K562 (cell line): ENCODE data around the gene LGI4. TPM values are rescaled to one million over a fixed set of nuclear protein-coding genes. Genes with fewer than 3 reads are reported as not detected.

Experiments used
- BCL6 ChIP-seq: fragments of 250-450 bp; sonication (Bioruptor Pico); IDR thresholded peaks from 2 replicates; pipeline ENCODE4 v1.4.0; 2020
- BDP1 ChIP-seq: IDR thresholded peaks from 3 replicates; pipeline ENCODE4 v1.6.1; 2011; ENCODE audit not compliant: insufficient read length, insufficient read depth
- BHLHE40 ChIP-seq: IDR thresholded peaks from 2 replicates; pipeline ENCODE4 v1.6.1; 2011; ENCODE audit warnings: low read length, improper control_type of control experiment
- BMI1 ChIP-seq: fragments of 150-350 bp; IDR thresholded peaks from 2 replicates; pipeline ENCODE4 v1.6.1; 2014; ENCODE audit warnings: low read length
- CBFA2T3 ChIP-seq: fragments of 450-650 bp; IDR thresholded peaks from 2 replicates; pipeline ENCODE4 v1.6.1; 2017
- CHAMP1 ChIP-seq: fragments of 450-650 bp; IDR thresholded peaks from 2 replicates; pipeline ENCODE4 v1.6.1; 2016; ENCODE audit warnings: mild to moderate bottlenecking
- HNRNPK ChIP-seq: fragments of 200-400 bp; formaldehyde crosslinking; IDR thresholded peaks from one replicate; pipeline ENCODE4 v1.6.1; 2018; ENCODE audit warnings: mild to moderate bottlenecking, low read depth, low read length; ENCODE audit not compliant: poor library complexity, severe bottlenecking
- ILK ChIP-seq: fragments of 450-650 bp; IDR thresholded peaks from 2 replicates; pipeline ENCODE4 v1.6.1; 2016; ENCODE audit warnings: missing genetic modification characterization, low read depth, mild to moderate bottlenecking, missing compliant biosample characterization, moderate library complexity, borderline replicate concordance
- KDM5B ChIP-seq: fragments of 200-600 bp; sonication (generic); IDR thresholded peaks from 2 replicates; pipeline ENCODE4 v1.6.1; 2012; ENCODE audit warnings: low read depth, mild to moderate bottlenecking, moderate library complexity, low read length, control low read depth, inconsistent platforms; ENCODE audit not compliant: insufficient replicate concordance
- KLF10 ChIP-seq: fragments of 250-450 bp; sonication (Bioruptor Pico); IDR thresholded peaks from 2 replicates; pipeline ENCODE4 v1.6.1; 2021; ENCODE audit warnings: matching md5 sums
- MCM7 ChIP-seq, 2 experiments: fragments of 450-650 bp; IDR thresholded peaks; 2 replicates each; pipeline ENCODE4 v1.6.1; 2016 to 2018
- NRF1 ChIP-seq, 2 experiments: fragments of 450-650 bp; IDR thresholded peaks in 1 of 2; conservative IDR thresholded peaks in 1 of 2; 2 replicates each; pipeline ENCODE4 v1.6.1; 2014; ENCODE audit warnings: mild to moderate bottlenecking in 2 of 2
- PURB ChIP-seq: sonication (generic); formaldehyde crosslinking; IDR thresholded peaks from 2 replicates; pipeline ENCODE4 v1.9.0; 2021; ENCODE audit warnings: low read depth, mild to moderate bottlenecking, missing genetic modification reagents
- SMC3 ChIP-seq: conservative IDR thresholded peaks from 2 replicates; pipeline ENCODE4 v1.6.1; 2011; ENCODE audit warnings: low read depth, low read length, improper control_type of control experiment; ENCODE audit not compliant: insufficient read depth
- SNIP1 ChIP-seq: fragments of 450-650 bp; IDR thresholded peaks from 2 replicates; pipeline ENCODE4 v1.7.1; 2017; ENCODE audit warnings: low read depth, mild to moderate bottlenecking
- SP2 ChIP-seq: IDR thresholded peaks from 2 replicates; pipeline ENCODE4 v1.6.1; 2011; ENCODE audit warnings: mild to moderate bottlenecking, low read depth, low read length, moderate library complexity; ENCODE audit not compliant: poor library complexity, severe bottlenecking; ENCODE audit errors: extremely low read depth
- TOE1 ChIP-seq, 2 experiments: fragments of 450-650 bp in 1 of 2; sonication (generic) in 1 of 2; formaldehyde crosslinking in 1 of 2; IDR thresholded peaks; 2 replicates each; pipeline versions ENCODE4 v1.7.1 to v1.8.0; 2016 to 2022; ENCODE audit warnings: borderline replicate concordance in 2 of 2, mild to moderate bottlenecking in 2 of 2, antibody characterized with exemption in 1 of 2, inconsistent platforms in 1 of 2, low read depth in 1 of 2, missing genetic modification reagents in 1 of 2, moderate library complexity in 1 of 2
- XRCC5 ChIP-seq: fragments of 200-400 bp; formaldehyde crosslinking; IDR thresholded peaks from 2 replicates; pipeline ENCODE4 v1.6.1; 2017; ENCODE audit warnings: low read depth, mild to moderate bottlenecking, low read length
- YY1 ChIP-seq, 3 experiments: IDR thresholded peaks; 2 replicates each; pipeline ENCODE4 v1.6.1; 2011; ENCODE audit warnings: low read length in 2 of 3, mild to moderate bottlenecking in 2 of 3, moderate library complexity in 2 of 3, borderline replicate concordance in 1 of 3, control low read depth in 1 of 3, low read depth in 1 of 3; ENCODE audit not compliant: insufficient read depth in 3 of 3, insufficient replicate concordance in 2 of 3, control insufficient read depth in 1 of 3, insufficient read length in 1 of 3; ENCODE audit errors: extremely low read depth in 1 of 3
- ZBTB43 ChIP-seq: sonication (generic); formaldehyde crosslinking; IDR thresholded peaks from 2 replicates; pipeline ENCODE4 v1.8.0; 2023; ENCODE audit warnings: mild to moderate bottlenecking, missing genetic modification reagents
- ZBTB8A ChIP-seq: fragments of 450-650 bp; IDR thresholded peaks from 2 replicates; pipeline ENCODE4 v1.6.1; 2018; ENCODE audit warnings: mild to moderate bottlenecking, moderate library complexity; ENCODE audit not compliant: partially characterized antibody
- polyA plus RNA-seq, 8 experiments: library from polyadenylated mRNA; depleted of rRNA in 4 of 8; stranded (reverse) in 5 of 8; unstranded in 3 of 8; fragments of >200 nt; fragmentation: Nextera tagmentation in 2 of 8; fragmentation: Illumina TruSeq in 1 of 8; extraction: Ambion mirVana in 2 of 8; extraction: Trizol in 1 of 8; gene quantifications; 2 replicates each; pipeline versions ENCODE4 v1.2.1 to v1.2.3, GENCODE V29; 2011 to 2014; ENCODE audit warnings: inconsistent platforms in 1 of 8, missing spikeins in 1 of 8
- total RNA-seq, 7 experiments: library from RNA; depleted of rRNA in 6 of 7; stranded (reverse); fragments of >200 nt in 6 of 7; fragmentation: Illumina TruSeq in 2 of 7; extraction: Trizol in 2 of 7; gene quantifications; 2 replicates each; pipeline versions ENCODE4 v1.2.1 to v1.2.3, GENCODE V29; 2011 to 2021; ENCODE audit warnings: low replicate concordance in 1 of 7
- TF ChIP-seq, protein P1 (sequence below): fragments of 250-450 bp; sonication (Bioruptor Pico); IDR thresholded peaks from 2 replicates; pipeline ENCODE4 v1.5.1; 2021; ENCODE audit warnings: mild to moderate bottlenecking

LGI4 gene
- total and polyA plus RNA-seq, 9 of the 15 experiments (the other 6 are each of a cell fraction or from before 2014, with no cell fraction given) = 0.14 to 0.30 (median 0.24) TPM; not detected in 4

DNA sequence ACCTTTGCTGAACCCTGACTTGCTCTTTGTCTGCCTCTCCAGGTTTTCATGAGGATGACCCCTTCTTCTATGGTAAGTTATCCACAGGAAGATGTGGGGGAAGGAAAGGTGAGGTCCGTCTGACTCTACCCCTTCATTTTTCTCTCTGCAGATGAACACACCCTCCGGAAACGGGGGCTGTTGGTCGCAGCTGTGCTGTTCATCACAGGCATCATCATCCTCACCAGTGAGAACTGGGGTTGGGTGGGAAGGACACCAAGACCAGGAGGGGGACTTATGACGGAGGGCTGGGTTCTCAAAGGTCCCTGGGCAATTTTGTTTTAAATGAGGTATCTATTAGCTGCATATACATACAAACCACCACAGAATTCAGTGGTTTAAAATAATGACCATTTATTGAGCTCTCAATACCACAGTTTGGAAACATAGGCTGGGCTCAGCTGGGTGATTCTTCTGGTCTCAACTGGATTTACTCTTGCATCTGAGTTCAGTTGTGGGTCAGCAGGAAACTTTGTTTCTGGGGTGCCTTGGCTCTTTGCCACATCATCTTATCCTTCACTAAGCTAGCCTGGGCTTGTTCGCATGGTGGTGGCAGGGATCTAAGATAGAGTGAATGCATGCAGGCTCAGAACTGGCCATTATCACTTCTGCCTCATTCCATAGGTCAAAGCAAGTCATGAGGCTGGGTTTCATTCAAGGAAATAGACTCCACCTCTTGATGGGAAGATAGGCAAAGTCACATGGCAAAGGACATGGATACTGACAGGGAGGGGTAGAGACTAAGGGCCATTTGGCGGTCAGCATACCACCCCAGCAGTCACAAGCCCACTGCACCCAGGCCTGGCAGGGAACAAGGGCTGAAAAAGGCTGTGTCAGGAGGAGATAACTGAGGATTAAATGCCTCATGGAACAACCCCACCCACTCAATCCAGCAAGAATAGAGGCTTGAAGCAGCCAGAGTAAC, 31.5 kb upstream of the LGI4 start (continued):
- TF ChIP-seq BCL6 = no peak
- no peak for TF ChIP-seq ILK (tag)
- TF ChIP-seq BMI1 = no peak
- no peak for TF ChIP-seq HNRNPK
- peak in 2 of 3 experiments; percentile 17 to 41 for TF ChIP-seq YY1 (IDR thresholded peaks at IDR 0.05; ENCODE audit: borderline replicate concordance in 1 of 3, control insufficient read depth in 1 of 3, extremely low read depth in 1 of 3, insufficient read depth in 3 of 3, insufficient read length in 1 of 3, insufficient replicate concordance in 2 of 3, low read depth in 1 of 3, low read length in 2 of 3)
- no peak for TF ChIP-seq XRCC5
- TF ChIP-seq KLF10 (CRISPR knock-in tag) = no peak
- no peak for TF ChIP-seq SMC3
- TF ChIP-seq SNIP1 = no peak
- peak; percentile 92 for TF ChIP-seq CBFA2T3
- no peak for TF ChIP-seq BDP1
- no peak for TF ChIP-seq BHLHE40
- no peak for TF ChIP-seq PURB (CRISPR knock-in tag)
- no peak for TF ChIP-seq MCM7 (IDR thresholded peaks at IDR 0.05)
- no peak for TF ChIP-seq TOE1 (IDR thresholded peaks at IDR 0.05; ENCODE audit: borderline replicate concordance)
- TF ChIP-seq TOE1 (CRISPR knock-in tag; IDR thresholded peaks at IDR 0.05; ENCODE audit: borderline replicate concordance, low read depth) = no peak
- TF ChIP-seq NRF1 (conservative IDR thresholded peaks at IDR 0.05 in 1 of 2, IDR thresholded peaks at IDR 0.05 in 1 of 2) = no peak; a peak in 1 of 4 replicates
- TF ChIP-seq KDM5B = no peak
- TF ChIP-seq ZBTB43 (CRISPR knock-in tag) = no peak
- no peak for TF ChIP-seq SP2
- TF ChIP-seq CHAMP1 = no peak
- TF ChIP-seq ZBTB8A = no peak
- TF ChIP-seq, protein P1, sequence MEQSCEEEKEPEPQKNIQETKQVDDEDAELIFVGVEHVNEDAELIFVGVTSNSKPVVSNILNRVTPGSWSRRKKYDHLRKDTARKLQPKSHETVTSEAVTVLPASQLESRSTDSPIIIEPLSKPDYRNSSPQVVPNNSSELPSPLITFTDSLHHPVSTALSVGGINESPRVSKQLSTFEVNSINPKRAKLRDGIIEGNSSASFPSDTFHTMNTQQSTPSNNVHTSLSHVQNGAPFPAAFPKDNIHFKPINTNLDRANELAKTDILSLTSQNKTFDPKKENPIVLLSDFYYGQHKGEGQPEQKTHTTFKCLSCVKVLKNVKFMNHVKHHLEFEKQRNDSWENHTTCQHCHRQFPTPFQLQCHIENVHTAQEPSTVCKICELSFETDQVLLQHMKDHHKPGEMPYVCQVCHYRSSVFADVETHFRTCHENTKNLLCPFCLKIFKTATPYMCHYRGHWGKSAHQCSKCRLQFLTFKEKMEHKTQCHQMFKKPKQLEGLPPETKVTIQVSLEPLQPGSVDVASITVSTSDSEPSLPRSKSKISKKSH = no peak
